Measurements from ENCODE around the gene EGR1.

GRCh38 chr5:138444774-138445546 is 20.3 kb upstream of the EGR1 start:
- TF ChIP-seq POLR2AphosphoS5 (IDR thresholded peaks at IDR 0.05) (no peak), CTCF (IDR thresholded peaks at IDR 0.05) (no peak)
